ENCODE data around the gene PITPNB.

DNA sequence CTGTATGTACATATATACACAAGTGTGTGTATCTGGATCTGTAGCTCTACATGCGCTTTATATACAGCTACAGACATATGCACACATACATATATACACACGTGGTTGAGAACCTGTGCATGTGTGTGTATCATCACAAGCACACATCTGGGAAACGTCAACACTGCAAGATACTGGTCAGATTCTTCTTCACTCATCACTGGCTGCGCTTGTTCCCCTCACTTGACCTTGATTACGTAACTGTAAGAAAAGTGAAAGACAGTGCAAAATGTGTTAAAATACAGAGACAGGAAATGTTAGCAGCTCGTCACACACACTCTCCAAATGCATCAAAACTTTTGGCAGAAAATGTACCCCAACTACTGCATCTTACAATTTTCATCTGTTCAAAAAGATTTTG lies 65.6 kb downstream of the PITPNB start:
- TF ChIP-seq EP300 (IDR thresholded peaks at IDR 0.05): no peak
- TF ChIP-seq, protein P1, sequence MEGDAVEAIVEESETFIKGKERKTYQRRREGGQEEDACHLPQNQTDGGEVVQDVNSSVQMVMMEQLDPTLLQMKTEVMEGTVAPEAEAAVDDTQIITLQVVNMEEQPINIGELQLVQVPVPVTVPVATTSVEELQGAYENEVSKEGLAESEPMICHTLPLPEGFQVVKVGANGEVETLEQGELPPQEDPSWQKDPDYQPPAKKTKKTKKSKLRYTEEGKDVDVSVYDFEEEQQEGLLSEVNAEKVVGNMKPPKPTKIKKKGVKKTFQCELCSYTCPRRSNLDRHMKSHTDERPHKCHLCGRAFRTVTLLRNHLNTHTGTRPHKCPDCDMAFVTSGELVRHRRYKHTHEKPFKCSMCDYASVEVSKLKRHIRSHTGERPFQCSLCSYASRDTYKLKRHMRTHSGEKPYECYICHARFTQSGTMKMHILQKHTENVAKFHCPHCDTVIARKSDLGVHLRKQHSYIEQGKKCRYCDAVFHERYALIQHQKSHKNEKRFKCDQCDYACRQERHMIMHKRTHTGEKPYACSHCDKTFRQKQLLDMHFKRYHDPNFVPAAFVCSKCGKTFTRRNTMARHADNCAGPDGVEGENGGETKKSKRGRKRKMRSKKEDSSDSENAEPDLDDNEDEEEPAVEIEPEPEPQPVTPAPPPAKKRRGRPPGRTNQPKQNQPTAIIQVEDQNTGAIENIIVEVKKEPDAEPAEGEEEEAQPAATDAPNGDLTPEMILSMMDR (IDR thresholded peaks at IDR 0.05): no peak
- TF ChIP-seq POLR2A (IDR thresholded peaks at IDR 0.05): no peak

Data from sigmoid colon (tissue), 4 donors.